Ishikawa (cell line): Measurements from ENCODE around the gene RAB26.
"Not testable (repeated sequence)": the region's sequence is repeated elsewhere in the genome, so short reads cannot be mapped to it uniquely, and the experiment has no call there.

ENCODE experiments used
- CREB1 ChIP-seq: IDR thresholded peaks from 2 replicates; pipeline ENCODE4 v1.6.1; 2012; ENCODE audit warnings: low read depth
- EP300 ChIP-seq: IDR thresholded peaks from 2 replicates; pipeline ENCODE4 v1.6.1; 2012; ENCODE audit warnings: borderline replicate concordance
- FOXM1 ChIP-seq: IDR thresholded peaks from 2 replicates; pipeline ENCODE4 v1.6.1; 2012; ENCODE audit warnings: low read depth, borderline replicate concordance
- NFIC ChIP-seq: IDR thresholded peaks from 2 replicates; pipeline ENCODE4 v1.6.1; 2012
- RAD21 ChIP-seq: IDR thresholded peaks from 2 replicates; pipeline ENCODE4 v1.6.1; 2012; ENCODE audit warnings: low read depth
- TAF1 ChIP-seq: IDR thresholded peaks from 2 replicates; pipeline ENCODE4 v1.6.1; 2012; ENCODE audit warnings: low read depth, mild to moderate bottlenecking
- TEAD4 ChIP-seq: IDR thresholded peaks from 2 replicates; pipeline ENCODE4 v1.6.1; 2012
- TF ChIP-seq, protein P1 (sequence below): IDR thresholded peaks from 2 replicates; pipeline ENCODE4 v1.6.1; 2012
- TF ChIP-seq, protein P2 (sequence below): IDR thresholded peaks from 2 replicates; pipeline ENCODE4 v1.6.1; 2012; ENCODE audit warnings: low read depth, mild to moderate bottlenecking

DNA sequence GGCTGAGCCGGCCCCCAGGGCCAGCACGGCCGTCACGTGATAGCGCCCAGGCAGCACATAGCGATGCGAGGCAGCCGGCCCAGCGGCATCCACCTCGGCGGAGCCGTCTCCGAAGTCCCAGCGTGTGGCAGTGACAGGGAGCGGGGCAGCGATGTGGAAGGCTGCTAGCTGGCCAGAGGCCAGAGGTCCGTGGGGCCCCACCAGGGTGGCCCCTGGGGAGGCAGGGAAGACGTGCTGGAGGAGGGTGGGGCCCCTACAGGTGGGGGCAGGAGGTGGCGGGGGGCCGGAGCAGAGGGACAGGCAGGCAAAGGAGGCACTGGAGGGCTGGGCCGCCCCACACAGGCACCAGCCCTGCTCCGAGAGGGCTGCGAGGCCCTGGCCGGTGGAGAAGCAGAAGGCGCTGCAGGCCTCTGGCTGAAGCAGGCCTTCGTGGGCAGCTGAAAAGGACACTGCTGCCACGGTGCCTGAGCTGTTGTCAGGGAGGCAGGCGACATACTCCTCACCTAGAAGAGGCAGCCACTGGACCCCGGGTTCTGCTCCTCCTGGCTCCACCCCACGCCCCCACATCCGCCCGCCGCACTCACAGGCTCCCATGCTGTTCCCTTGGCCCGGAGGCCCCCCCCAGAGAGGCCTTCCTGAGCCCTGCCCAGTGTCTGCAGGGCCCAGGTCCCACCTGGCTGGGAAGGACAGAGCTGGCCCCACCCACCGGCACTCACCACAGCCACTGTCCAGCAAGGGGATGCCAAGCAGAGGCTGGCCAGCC lies 30.3 kb upstream of the RAB26 start:
- TF ChIP-seq NFIC = 0 out of 2 replicates have a peak, but pooled peaks have one; percentile 11
- TF ChIP-seq FOXM1, EP300, TAF1, CREB1, TEAD4, RAD21: not testable (repeated sequence)
- TF ChIP-seq, protein P1, sequence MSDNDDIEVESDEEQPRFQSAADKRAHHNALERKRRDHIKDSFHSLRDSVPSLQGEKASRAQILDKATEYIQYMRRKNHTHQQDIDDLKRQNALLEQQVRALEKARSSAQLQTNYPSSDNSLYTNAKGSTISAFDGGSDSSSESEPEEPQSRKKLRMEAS = not testable (repeated sequence)
- TF ChIP-seq, protein P2, sequence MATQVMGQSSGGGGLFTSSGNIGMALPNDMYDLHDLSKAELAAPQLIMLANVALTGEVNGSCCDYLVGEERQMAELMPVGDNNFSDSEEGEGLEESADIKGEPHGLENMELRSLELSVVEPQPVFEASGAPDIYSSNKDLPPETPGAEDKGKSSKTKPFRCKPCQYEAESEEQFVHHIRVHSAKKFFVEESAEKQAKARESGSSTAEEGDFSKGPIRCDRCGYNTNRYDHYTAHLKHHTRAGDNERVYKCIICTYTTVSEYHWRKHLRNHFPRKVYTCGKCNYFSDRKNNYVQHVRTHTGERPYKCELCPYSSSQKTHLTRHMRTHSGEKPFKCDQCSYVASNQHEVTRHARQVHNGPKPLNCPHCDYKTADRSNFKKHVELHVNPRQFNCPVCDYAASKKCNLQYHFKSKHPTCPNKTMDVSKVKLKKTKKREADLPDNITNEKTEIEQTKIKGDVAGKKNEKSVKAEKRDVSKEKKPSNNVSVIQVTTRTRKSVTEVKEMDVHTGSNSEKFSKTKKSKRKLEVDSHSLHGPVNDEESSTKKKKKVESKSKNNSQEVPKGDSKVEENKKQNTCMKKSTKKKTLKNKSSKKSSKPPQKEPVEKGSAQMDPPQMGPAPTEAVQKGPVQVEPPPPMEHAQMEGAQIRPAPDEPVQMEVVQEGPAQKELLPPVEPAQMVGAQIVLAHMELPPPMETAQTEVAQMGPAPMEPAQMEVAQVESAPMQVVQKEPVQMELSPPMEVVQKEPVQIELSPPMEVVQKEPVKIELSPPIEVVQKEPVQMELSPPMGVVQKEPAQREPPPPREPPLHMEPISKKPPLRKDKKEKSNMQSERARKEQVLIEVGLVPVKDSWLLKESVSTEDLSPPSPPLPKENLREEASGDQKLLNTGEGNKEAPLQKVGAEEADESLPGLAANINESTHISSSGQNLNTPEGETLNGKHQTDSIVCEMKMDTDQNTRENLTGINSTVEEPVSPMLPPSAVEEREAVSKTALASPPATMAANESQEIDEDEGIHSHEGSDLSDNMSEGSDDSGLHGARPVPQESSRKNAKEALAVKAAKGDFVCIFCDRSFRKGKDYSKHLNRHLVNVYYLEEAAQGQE = not testable (repeated sequence)
